NCI-H1930 (cell line): ENCODE data around the gene HOGA1.
"Not testable (repeated sequence)": the region's sequence is repeated elsewhere in the genome, so short reads cannot be mapped to it uniquely, and the experiment has no call there.

Experiments used
- DNase-seq, 2 experiments: peaks; one replicate each; lab custom pipeline; 2025; lab: John Stamatoyannopoulos, UW

The HOGA1 gene

GRCh38 chr10:97611473-97611872 is 27.3 kb downstream of the HOGA1 start:
- DNase-seq = no peak

GRCh38 chr10:97612386-97612785 is 28.2 kb downstream of the HOGA1 start:
- DNase-seq = peak in 1 of 2 experiments; percentile 21

- DNase-seq = no peak
Observed at GRCh38 chr10:97618285-97618684, 34.1 kb downstream of the HOGA1 start.

GRCh38 chr10:97618733-97619132 is 34.5 kb downstream of the HOGA1 start:
- no peak for DNase-seq

- no peak for DNase-seq
Observed at GRCh38 chr10:97623277-97623676, 39.1 kb downstream of the HOGA1 start.

- DNase-seq = no peak
Observed at GRCh38 chr10:97627731-97628130, 43.5 kb downstream of the HOGA1 start.

- no peak for DNase-seq
Observed at GRCh38 chr10:97628228-97628627, 44.0 kb downstream of the HOGA1 start.

- DNase-seq = no peak
Observed at GRCh38 chr10:97629289-97629688, 45.1 kb downstream of the HOGA1 start.

- DNase-seq = no peak
Observed at GRCh38 chr10:97631098-97631497, 46.9 kb downstream of the HOGA1 start.

- DNase-seq = peak; percentile 74 to 86
Observed at GRCh38 chr10:97632949-97633884, 49.0 kb downstream of the HOGA1 start, which contains the start of gene MORN4. TSS of gene MORN4 (minus strand) at chr10:97633500. CDS start at chr10:97619653, 13,847 bp downstream.

GRCh38 chr10:97633921-97634320 is 49.7 kb downstream of the HOGA1 start:
- no peak for DNase-seq

- DNase-seq = no peak
Observed at GRCh38 chr10:97635577-97635976, 51.4 kb downstream of the HOGA1 start.

- not testable (repeated sequence) for DNase-seq
Observed at GRCh38 chr10:97639090-97639489, 54.9 kb downstream of the HOGA1 start.

- DNase-seq = peak; percentile 89 to 95
Observed at GRCh38 chr10:97640174-97640867, 56.1 kb downstream of the HOGA1 start, which contains the start of gene PI4K2A. TSS of gene PI4K2A (plus strand) at chr10:97640671. CDS start at chr10:97640743, 72 bp downstream.

GRCh38 chr10:97640868-97641811 is 57.0 kb downstream of the HOGA1 start:
- no peak for DNase-seq

- not testable (repeated sequence) for DNase-seq
Observed at GRCh38 chr10:97642471-97643159, 58.4 kb downstream of the HOGA1 start.

- no peak for DNase-seq
Observed at GRCh38 chr10:97643441-97643985, 59.3 kb downstream of the HOGA1 start.

- DNase-seq = no peak
Observed at GRCh38 chr10:97644936-97645335, 60.7 kb downstream of the HOGA1 start.

- DNase-seq = no peak
Observed at GRCh38 chr10:97647556-97647955, 63.4 kb downstream of the HOGA1 start.

- DNase-seq = no peak
Observed at GRCh38 chr10:97648562-97649404, 64.6 kb downstream of the HOGA1 start.
